ENCODE measurements around the gene WFDC10A.
"Not testable (repeated sequence)": the region's sequence is repeated elsewhere in the genome, so short reads cannot be mapped to it uniquely, and the experiment has no call there.

WFDC10A gene

GRCh38 chr20:45649312-45649863, 19.8 kb downstream of the WFDC10A start:
- no peak for DNase-seq (ENCODE audit: low read depth)

- DNase-seq (ENCODE audit: low read depth), result not testable (repeated sequence)
These were observed 22.2 kb downstream of the WFDC10A start for GRCh38 chr20:45651726-45652125.

- not testable (repeated sequence) for DNase-seq (ENCODE audit: low read depth)
These were observed 27.5 kb downstream of the WFDC10A start for GRCh38 chr20:45657038-45657437.

GRCh38 chr20:45670139-45670538, 40.6 kb downstream of the WFDC10A start, which contains the start of gene WFDC11:
WFDC11 (minus strand) TSS chr20:45670239; CDS start chr20:45650600, 19,639 bp downstream.
- no peak for DNase-seq (ENCODE audit: low read depth)

DNA sequence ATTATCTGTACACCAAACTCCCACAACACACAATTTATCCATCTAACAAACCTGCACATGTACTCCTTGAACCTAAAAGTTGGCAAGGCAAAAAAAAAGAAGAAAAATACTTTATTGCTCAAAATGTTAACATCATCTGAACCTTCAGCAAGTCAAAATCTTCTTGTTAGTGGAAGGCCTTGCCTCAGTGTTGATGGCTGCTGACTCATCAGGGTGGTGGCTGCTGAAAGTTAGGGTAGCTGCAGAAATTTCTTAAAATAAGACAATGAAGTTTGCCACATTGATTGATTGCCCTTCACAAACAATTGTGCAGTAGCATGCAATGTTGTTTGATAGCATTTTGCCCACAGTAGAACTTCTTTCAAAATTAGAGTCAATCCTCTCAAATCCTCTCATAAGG, 43.2 kb downstream of the WFDC10A start:
- DNase-seq (ENCODE audit: low read depth), result no peak

DNA sequence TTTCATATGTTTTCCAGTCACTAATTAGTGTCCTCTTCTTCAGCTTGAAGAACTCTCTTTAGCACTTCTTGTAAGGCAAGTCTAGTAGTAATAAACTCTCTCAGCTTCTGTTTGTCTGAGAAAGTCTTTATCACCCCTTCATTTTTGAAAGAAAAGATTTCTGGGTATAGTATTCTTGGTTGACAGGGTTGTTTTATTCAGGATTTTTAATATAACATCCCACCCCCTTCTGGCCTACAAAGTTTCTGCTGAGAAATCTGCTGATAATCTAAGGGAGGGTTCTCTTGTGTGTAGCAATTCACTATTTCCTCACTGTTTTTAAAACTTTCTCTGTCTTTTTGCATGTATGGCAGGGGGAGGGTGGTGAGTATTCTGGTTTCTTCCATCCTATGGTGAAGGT, 50.1 kb downstream of the WFDC10A start:
- no peak for DNase-seq (ENCODE audit: low read depth)

Data from HS-27A (cell line).